ENCODE data around the gene EFR3B. TPM values are rescaled to one million over a fixed set of nuclear protein-coding genes. Genes with fewer than 3 reads are reported as not detected.

The EFR3B gene
- total and polyA plus RNA-seq, 7 donors = 0.59 to 12.7 (median 1.7) TPM

GRCh38 chr2:25044011-25044410 lies 2.1 kb downstream of the EFR3B start:
- intact Hi-C loops (cut with DNase I) = loop anchor here (5.0 to 10.0 kb wide), 3 partner anchors 67 to 83 kb away; partner anchors contain the start of gene DNAJC27 (in 1 of the 2)
- WGBS, 3 donors = 85 to 100% (median 97%) methylated on average over 1 of the region's 1 CpG
- Histone ChIP-seq H3K4me3 (no peak overlapping the region), H3K36me3 (ENCODE audit: insufficient read depth in 1 of 2, low read depth in 1 of 2) (no peaks in the 10 kb centered on the region), H3K27ac (no peak overlapping the region), H3K27me3 (ENCODE audit: insufficient read depth in 3 of 3, low read length in 2 of 3) (no peaks in the 10 kb centered on the region), H3K4me1 (peaks cover 29% of the 10 kb centered on the region), H3K9me3 (no peaks in the 10 kb centered on the region)
- DNase-seq = no peak
- ATAC-seq = no peak
- no peak for TF ChIP-seq CTCF (IDR thresholded peaks at IDR 0.05)

DNA sequence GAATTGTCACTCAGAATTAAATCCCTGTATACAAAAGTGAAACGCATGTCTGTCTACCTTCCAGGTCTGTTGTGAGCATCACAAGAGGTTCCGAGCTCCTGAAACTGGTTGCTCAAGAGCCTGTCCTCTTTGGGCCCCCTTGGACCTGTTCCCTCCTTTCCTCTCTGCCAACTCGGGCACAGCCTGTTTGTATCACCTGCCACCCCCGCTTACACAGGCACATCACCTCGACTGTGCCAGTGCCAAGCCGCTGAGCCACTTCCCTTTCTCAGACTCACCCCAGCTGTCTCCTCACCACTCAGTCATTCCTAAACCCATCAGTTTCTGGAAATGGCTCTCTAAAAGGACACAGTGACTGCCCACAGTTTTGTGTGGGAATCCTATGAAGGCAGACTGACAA lies 3.1 kb downstream of the EFR3B start:
- Histone ChIP-seq H3K27me3 (ENCODE audit: insufficient read depth in 3 of 3, low read length in 2 of 3) (no peaks in the 10 kb centered on the region), H3K4me1 (peaks cover 29% of the 10 kb centered on the region), H3K27ac (no peak overlapping the region), H3K9me3 (no peaks in the 10 kb centered on the region), H3K4me3 (no peak overlapping the region), H3K36me3 (ENCODE audit: insufficient read depth in 1 of 2, low read depth in 1 of 2) (no peaks in the 10 kb centered on the region)
- WGBS, 3 donors = 39 to 59% (median 48%) methylated on average over 6 of the region's 6 CpGs
- no peak for TF ChIP-seq CTCF (IDR thresholded peaks at IDR 0.05)
- DNase-seq (peak; percentile 44 to 64), ATAC-seq (peak; percentile 14 to 66 (median 53))
- intact Hi-C loops (cut with DNase I) = loop anchor here (5.0 to 10.0 kb wide), 3 partner anchors 68 to 82 kb away; partner anchors contain the start of gene DNAJC27 (in 1 of the 2)

DNA sequence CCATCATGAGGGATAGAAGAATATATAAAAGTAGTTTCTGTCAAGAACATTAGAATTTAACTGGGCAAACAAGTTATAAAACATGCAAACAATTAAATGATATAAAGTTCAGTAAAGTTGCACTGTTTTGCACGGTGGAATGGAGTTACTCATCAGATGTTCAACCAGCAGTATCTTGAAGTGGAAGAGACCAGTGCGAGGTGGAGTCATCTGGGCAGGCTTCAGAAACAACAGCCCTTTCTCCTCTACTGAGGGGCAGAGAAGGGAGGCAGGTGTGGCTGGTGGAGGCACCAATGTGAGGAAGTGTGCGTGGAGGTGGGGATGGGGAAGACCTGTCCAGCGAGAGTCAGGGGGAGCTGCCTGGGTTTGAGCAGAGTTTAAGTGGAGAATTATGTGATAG lies 7.5 kb downstream of the EFR3B start:
- no peaks in the 10 kb centered on the region for H3K9me3 ChIP-seq
- ATAC-seq = no peak
- H3K27ac ChIP-seq = no peak overlapping the region
- no peak for DNase-seq
- no peaks in the 10 kb centered on the region for H3K36me3 ChIP-seq (ENCODE audit: insufficient read depth in 1 of 2, low read depth in 1 of 2)
- intact Hi-C loops (cut with DNase I) = loop anchor here in 1 of 2 donors (10.0 kb wide), 1 partner anchor 75 kb away; the partner anchor contains the start of gene DNAJC27
- no peak overlapping the region for H3K4me3 ChIP-seq
- H3K4me1 ChIP-seq = peaks cover 6% of the 10 kb centered on the region
- H3K27me3 ChIP-seq (ENCODE audit: insufficient read depth in 3 of 3, low read length in 2 of 3) = no peaks in the 10 kb centered on the region
- 91 to 95% (median 94%) methylated on average over 4 of the region's 4 CpGs for WGBS, 3 donors
- TF ChIP-seq CTCF (IDR thresholded peaks at IDR 0.05) = no peak

- intact Hi-C loops (cut with DNase I) = no loop called here
Observed at GRCh38 chr2:25050128-25050527, 8.3 kb downstream of the EFR3B start.

More at GRCh38 chr2:25050128-25050527, 8.3 kb downstream of the EFR3B start:
- no peak for TF ChIP-seq CTCF (IDR thresholded peaks at IDR 0.05)
- Histone ChIP-seq H3K4me1 (peaks cover 4% of the 10 kb centered on the region), H3K9me3 (no peaks in the 10 kb centered on the region), H3K36me3 (ENCODE audit: insufficient read depth in 1 of 2, low read depth in 1 of 2) (no peaks in the 10 kb centered on the region), H3K27ac (no peak overlapping the region), H3K4me3 (no peak overlapping the region), H3K27me3 (ENCODE audit: insufficient read depth in 3 of 3, low read length in 2 of 3) (no peaks in the 10 kb centered on the region)
- no peak for ATAC-seq
- DNase-seq = no peak
